Upper lobe of left lung (tissue), 4 donors: Measurements from ENCODE around the gene FGF7.

ENCODE experiments used
- CTCF ChIP-seq, 6 experiments: fragments of 450-650 bp in 4 of 6; fragments of 200-600 bp in 2 of 6; sonication (generic) in 2 of 6; IDR thresholded peaks; one replicate each; pipeline ENCODE4 v1.5.1; 2016 to 2019; ENCODE audit warnings: antibody characterized with exemption in 6 of 6
- EP300 ChIP-seq, 4 donors: sonication (generic); formaldehyde crosslinking; IDR thresholded peaks; one replicate each; pipeline ENCODE4 v1.5.1; 2017; ENCODE audit warnings: antibody characterized with exemption in 4 of 4, control low read depth in 2 of 4
- POLR2A ChIP-seq, 4 donors: fragments of 450-650 bp; IDR thresholded peaks; one replicate each; pipeline ENCODE4 v1.5.1; 2016 to 2017; ENCODE audit warnings: antibody characterized with exemption in 4 of 4, mild to moderate bottlenecking in 2 of 4
- POLR2AphosphoS5 ChIP-seq, 2 donors: sonication (generic); formaldehyde crosslinking; IDR thresholded peaks; one replicate each; pipeline ENCODE4 v1.5.1; 2017; ENCODE audit warnings: antibody characterized with exemption in 2 of 2

GRCh38 chr15:49383266-49383665 is 39.8 kb upstream of the FGF7 start:
- TF ChIP-seq CTCF (IDR thresholded peaks at IDR 0.05) (no peak), POLR2A (IDR thresholded peaks at IDR 0.05) (no peak), POLR2AphosphoS5 (IDR thresholded peaks at IDR 0.05) (no peak), EP300 (IDR thresholded peaks at IDR 0.05) (no peak)
